Keratinocyte (primary cell): ENCODE results near the gene RIPOR2. TPM values are rescaled to one million over a fixed set of nuclear protein-coding genes. Genes with fewer than 3 reads are reported as not detected.

Experiments used
- DNase-seq: peaks from one replicate; pipeline ENCODE4 v3.0.0-alpha.2; 2011; ENCODE audit warnings: low read depth, missing footprints, low spot score
- FAIRE-seq: peaks from 2 replicates; lab custom pipeline; 2011; peaks lifted over from hg19 to GRCh38; lab: Jason Lieb, UNC
- H2AFZ ChIP-seq: 2 replicates; pipeline ENCODE4 v1.6.0; 2012; ENCODE audit warnings: low read length, control low read depth, inconsistent platforms; ENCODE audit not compliant: control insufficient read depth
- H3K27ac ChIP-seq: 2 replicates; pipeline ENCODE4 v1.5.1; 2011; ENCODE audit warnings: low read length; ENCODE audit not compliant: control insufficient read depth, insufficient read depth
- H3K27me3 ChIP-seq: 3 replicates; pipeline ENCODE4 v1.6.0; 2011; ENCODE audit warnings: low read length; ENCODE audit not compliant: control insufficient read depth, insufficient read depth; ENCODE audit errors: extremely low read depth
- H3K36me3 ChIP-seq, 2 experiments: 2 replicates in 1 of 2; 3 replicates in 1 of 2; pipeline ENCODE4 v1.5.1; 2011; ENCODE audit warnings: low read length in 2 of 2, mild to moderate bottlenecking in 1 of 2; ENCODE audit not compliant: control insufficient read depth in 2 of 2, insufficient read depth in 2 of 2; ENCODE audit errors: extremely low read depth in 1 of 2
- H3K4me1 ChIP-seq: 3 replicates; pipeline ENCODE4 v1.5.1; 2011; ENCODE audit warnings: low read length; ENCODE audit not compliant: control insufficient read depth, insufficient read depth; ENCODE audit errors: extremely low read depth
- H3K4me2 ChIP-seq: 3 replicates; pipeline ENCODE4 v1.6.0; 2011; ENCODE audit warnings: low read depth, low read length; ENCODE audit not compliant: control insufficient read depth, insufficient read depth; ENCODE audit errors: extremely low read depth
- H3K4me3 ChIP-seq, 3 experiments: fragments of 200-600 bp in 1 of 3; sonication (generic) in 1 of 3; 2 replicates in 2 of 3; 3 replicates in 1 of 3; pipeline ENCODE4 v1.5.1; 2011 to 2016; ENCODE audit warnings: low read length in 3 of 3, mild to moderate bottlenecking in 3 of 3, control low read depth in 2 of 3, inconsistent platforms in 1 of 3, low read depth in 1 of 3, mixed read lengths in 1 of 3, mixed run types in 1 of 3, moderate library complexity in 1 of 3; ENCODE audit not compliant: control insufficient read depth in 2 of 3, insufficient read depth in 2 of 3; ENCODE audit errors: extremely low read depth in 1 of 3
- H3K79me2 ChIP-seq: 2 replicates; pipeline ENCODE4 v1.6.0; 2012; ENCODE audit warnings: low read length; ENCODE audit not compliant: control insufficient read depth, insufficient read depth
- H3K9ac ChIP-seq: 3 replicates; pipeline ENCODE4 v1.6.0; 2011; ENCODE audit warnings: low read length; ENCODE audit not compliant: control insufficient read depth, insufficient read depth; ENCODE audit errors: extremely low read depth
- H3K9me1 ChIP-seq: 3 replicates; pipeline ENCODE4 v1.6.0; 2011; ENCODE audit warnings: low read length; ENCODE audit not compliant: control insufficient read depth, insufficient read depth; ENCODE audit errors: extremely low read depth
- H3K9me3 ChIP-seq: 2 replicates; pipeline ENCODE4 v1.5.1; 2012; ENCODE audit warnings: low read depth, low read length; ENCODE audit not compliant: control insufficient read depth
- H4K20me1 ChIP-seq: 3 replicates; pipeline ENCODE4 v1.6.0; 2011; ENCODE audit warnings: low read length; ENCODE audit not compliant: control insufficient read depth, insufficient read depth; ENCODE audit errors: extremely low read depth
- EZH2 ChIP-seq: IDR thresholded peaks from one replicate; pipeline ENCODE4 v1.6.1; 2012; ENCODE audit warnings: inconsistent platforms, mild to moderate bottlenecking, low read length, moderate library complexity
- dilution Hi-C: fragments of 300-500 bp; cut with MboI; formaldehyde crosslinking; loops from one replicate; pipeline ENCODE4 v1.7.0; 2020; ENCODE audit warnings: low sequenced_read_pairs; ENCODE audit not compliant: extremely low pct_ligation_motif_present
- polyA plus RNA-seq, 5 experiments: library from polyadenylated mRNA; depleted of rRNA in 3 of 5; stranded (reverse) in 3 of 5; stranded (forward) in 1 of 5; unstranded in 1 of 5; fragments of >200 nt; gene quantifications; 1 replicate in 1 of 5; 2 replicates in 3 of 5; 3 replicates in 1 of 5; pipeline versions ENCODE4 v1.2.1 to v1.2.3, GENCODE V29; 2011 to 2012; ENCODE audit warnings: missing spikeins in 2 of 5, low read depth in 1 of 5, low replicate concordance in 1 of 5
- TF ChIP-seq, protein P1 (sequence below), 3 experiments: IDR thresholded peaks in 1 of 3; conservative IDR thresholded peaks in 1 of 3; optimal IDR thresholded peaks in 1 of 3; 2 replicates in 2 of 3; 3 replicates in 1 of 3; pipeline versions ENCODE3 to v1.5.1; 2011; ENCODE audit warnings: low read length in 3 of 3, mild to moderate bottlenecking in 3 of 3, moderate library complexity in 2 of 3, control low read depth in 1 of 3, inconsistent platforms in 1 of 3; ENCODE audit not compliant: insufficient read depth in 2 of 3; ENCODE audit errors: extremely low read depth in 1 of 3

The RIPOR2 gene
- polyA plus RNA-seq, 1 donor (not counting 4 experiments of a cell fraction or from before 2014, with no cell fraction given), result 0.07 TPM

DNA sequence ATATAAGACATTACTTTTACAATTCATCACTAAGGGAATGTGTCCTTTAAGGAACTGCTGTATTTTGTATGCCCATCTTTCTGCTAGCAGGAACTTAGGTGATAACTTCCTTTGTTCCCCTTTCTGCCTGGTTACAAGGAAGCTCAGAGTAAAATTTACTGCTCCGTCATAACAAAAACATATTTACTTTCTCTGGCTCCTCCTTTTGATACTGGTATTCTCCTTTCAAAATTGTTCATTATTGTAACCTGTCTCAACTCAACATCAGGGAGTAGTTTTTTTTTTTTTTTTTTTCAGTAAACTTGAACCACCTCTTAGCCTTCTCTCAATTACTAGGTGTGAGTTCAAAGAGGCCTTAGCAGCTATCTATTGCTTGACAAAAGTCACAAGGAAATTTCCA is 37.1 kb downstream of the RIPOR2 start:
- Histone ChIP-seq H3K9me3 (no peaks in the 10 kb centered on the region), H3K27ac (no peak overlapping the region), H3K4me2 (no peak overlapping the region), H3K4me3 (no peak overlapping the region), H3K9me1 (no peaks in the 10 kb centered on the region), H3K27me3 (no peaks in the 10 kb centered on the region), H3K36me3 (no peaks in the 10 kb centered on the region), H3K9ac (no peak overlapping the region), H3K4me1 (no peaks in the 10 kb centered on the region), H2AFZ (no peak overlapping the region), H3K79me2 (no peaks in the 10 kb centered on the region), H4K20me1 (no peaks in the 10 kb centered on the region)
- no peak for FAIRE-seq
- no peak for DNase-seq
- TF ChIP-seq, protein P1, sequence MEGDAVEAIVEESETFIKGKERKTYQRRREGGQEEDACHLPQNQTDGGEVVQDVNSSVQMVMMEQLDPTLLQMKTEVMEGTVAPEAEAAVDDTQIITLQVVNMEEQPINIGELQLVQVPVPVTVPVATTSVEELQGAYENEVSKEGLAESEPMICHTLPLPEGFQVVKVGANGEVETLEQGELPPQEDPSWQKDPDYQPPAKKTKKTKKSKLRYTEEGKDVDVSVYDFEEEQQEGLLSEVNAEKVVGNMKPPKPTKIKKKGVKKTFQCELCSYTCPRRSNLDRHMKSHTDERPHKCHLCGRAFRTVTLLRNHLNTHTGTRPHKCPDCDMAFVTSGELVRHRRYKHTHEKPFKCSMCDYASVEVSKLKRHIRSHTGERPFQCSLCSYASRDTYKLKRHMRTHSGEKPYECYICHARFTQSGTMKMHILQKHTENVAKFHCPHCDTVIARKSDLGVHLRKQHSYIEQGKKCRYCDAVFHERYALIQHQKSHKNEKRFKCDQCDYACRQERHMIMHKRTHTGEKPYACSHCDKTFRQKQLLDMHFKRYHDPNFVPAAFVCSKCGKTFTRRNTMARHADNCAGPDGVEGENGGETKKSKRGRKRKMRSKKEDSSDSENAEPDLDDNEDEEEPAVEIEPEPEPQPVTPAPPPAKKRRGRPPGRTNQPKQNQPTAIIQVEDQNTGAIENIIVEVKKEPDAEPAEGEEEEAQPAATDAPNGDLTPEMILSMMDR (optimal IDR thresholded peaks at IDR 0.05 in 1 of 3, IDR thresholded peaks at IDR 0.05 in 1 of 3, conservative IDR thresholded peaks at IDR 0.05 in 1 of 3; ENCODE audit: extremely low read depth in 1 of 3, insufficient read depth in 2 of 3, low read length in 3 of 3), result no peak
- no peak for TF ChIP-seq EZH2
- dilution Hi-C loops, result no loop called here

DNA sequence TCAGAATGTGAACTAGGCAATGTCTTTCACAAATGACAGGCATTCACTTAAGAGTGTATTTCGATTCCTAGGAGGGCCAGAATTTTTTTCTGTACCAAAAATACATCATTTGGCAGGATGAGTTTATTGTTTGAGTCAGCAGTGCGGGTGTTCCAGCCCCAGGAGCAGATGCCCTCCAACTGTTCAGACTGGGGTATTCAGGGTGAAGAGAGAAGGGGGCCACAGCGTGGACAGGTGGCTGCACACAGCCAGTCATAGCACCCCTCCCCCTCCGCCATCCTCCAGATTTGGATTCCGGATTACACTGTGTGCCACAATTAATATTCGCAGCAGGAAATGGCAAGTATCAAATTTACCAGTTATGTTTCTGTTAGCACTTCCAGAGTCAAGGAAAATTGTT is 38.6 kb downstream of the RIPOR2 start:
- H2AFZ ChIP-seq, result no peak overlapping the region
- no peaks in the 10 kb centered on the region for H3K36me3 ChIP-seq
- no peak overlapping the region for H3K4me3 ChIP-seq
- H3K9me1 ChIP-seq, result no peaks in the 10 kb centered on the region
- H3K9me3 ChIP-seq, result no peaks in the 10 kb centered on the region
- H3K9ac ChIP-seq, result no peak overlapping the region
- TF ChIP-seq EZH2, result no peak
- TF ChIP-seq, protein P1 (optimal IDR thresholded peaks at IDR 0.05 in 1 of 3, IDR thresholded peaks at IDR 0.05 in 1 of 3, conservative IDR thresholded peaks at IDR 0.05 in 1 of 3; ENCODE audit: extremely low read depth in 1 of 3, insufficient read depth in 2 of 3, low read length in 3 of 3), result no peak
- dilution Hi-C loops, result no loop called here
- H3K27ac ChIP-seq, result no peak overlapping the region
- H3K4me1 ChIP-seq, result no peaks in the 10 kb centered on the region
- H3K27me3 ChIP-seq, result no peaks in the 10 kb centered on the region
- no peaks in the 10 kb centered on the region for H4K20me1 ChIP-seq
- H3K4me2 ChIP-seq, result no peak overlapping the region
- DNase-seq, result no peak
- H3K79me2 ChIP-seq, result no peaks in the 10 kb centered on the region
- no peak for FAIRE-seq
